ENCODE results near the gene TBC1D22A.

Gene TBC1D22A

GRCh38 chr22:47148956-47149728 lies 386.7 kb downstream of the TBC1D22A start:
- DNase-seq, result no peak

DNA sequence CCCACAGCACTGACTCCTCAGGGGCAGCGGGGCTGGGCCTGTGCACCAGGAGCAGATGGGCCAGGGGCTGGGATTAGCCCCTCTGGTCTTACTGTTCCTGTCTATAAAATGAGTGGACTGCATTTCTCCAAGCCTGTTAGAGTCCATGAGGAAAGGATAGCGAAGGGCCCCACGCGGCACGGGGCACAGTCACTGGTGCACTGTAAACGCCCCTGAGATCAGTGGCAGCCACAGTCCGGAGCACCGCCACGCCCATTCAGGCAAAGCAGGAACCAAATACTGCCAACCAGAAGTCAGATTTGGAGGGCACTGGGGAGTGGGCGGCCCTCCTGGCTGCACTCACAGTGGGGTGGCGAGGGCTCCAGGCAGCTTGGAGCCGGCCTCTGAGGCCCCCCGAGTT lies 387.5 kb downstream of the TBC1D22A start:
- DNase-seq, result no peak

- no peak for DNase-seq
Observed at GRCh38 chr22:47150426-47150825, 388.0 kb downstream of the TBC1D22A start.

GRCh38 chr22:47151064-47151463 lies 388.6 kb downstream of the TBC1D22A start:
- DNase-seq, result no peak

- DNase-seq, result no peak
Observed at GRCh38 chr22:47151490-47151889, 389.0 kb downstream of the TBC1D22A start.

GRCh38 chr22:47152236-47152635 lies 389.8 kb downstream of the TBC1D22A start:
- DNase-seq, result no peak

- DNase-seq, result no peak
Observed at GRCh38 chr22:47152938-47153337, 390.5 kb downstream of the TBC1D22A start.

DNA sequence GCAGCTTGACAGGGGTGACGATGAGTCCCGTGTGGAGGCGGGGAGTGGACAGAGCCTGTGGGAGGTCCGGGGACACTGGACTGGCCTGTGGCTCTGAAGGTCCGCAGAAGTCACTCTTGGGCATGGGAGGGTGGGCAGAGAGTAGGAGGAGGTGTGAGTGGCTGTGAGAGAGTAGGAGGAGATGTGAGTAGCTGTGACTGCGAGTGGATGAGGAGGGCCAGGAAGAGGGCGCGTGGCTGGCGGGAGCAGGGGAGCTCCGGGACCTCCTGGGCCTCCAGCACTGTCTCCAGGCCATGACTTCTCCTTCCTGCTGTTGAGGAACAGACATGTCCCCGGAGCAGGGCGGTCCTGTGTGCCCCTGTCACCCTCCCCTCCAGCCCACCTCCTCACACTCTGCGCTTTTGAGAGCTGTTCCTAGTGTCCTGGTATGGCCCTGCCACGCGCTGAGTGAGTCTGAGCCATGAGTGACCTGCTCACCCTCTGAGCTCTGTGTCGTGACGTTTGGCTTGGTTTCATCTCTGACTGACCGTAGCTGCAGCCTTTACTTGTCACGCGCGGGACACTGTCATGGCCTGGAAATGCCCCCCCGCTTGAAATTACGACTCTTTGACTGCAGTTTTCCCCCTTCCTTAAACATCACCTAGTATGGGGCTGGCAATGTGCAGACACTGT lies 391.5 kb downstream of the TBC1D22A start:
- no peak for DNase-seq

- no peak for DNase-seq
Observed at GRCh38 chr22:47154621-47155081, 392.2 kb downstream of the TBC1D22A start.

- DNase-seq, result no peak
Observed at GRCh38 chr22:47155131-47155885, 392.9 kb downstream of the TBC1D22A start.

DNA sequence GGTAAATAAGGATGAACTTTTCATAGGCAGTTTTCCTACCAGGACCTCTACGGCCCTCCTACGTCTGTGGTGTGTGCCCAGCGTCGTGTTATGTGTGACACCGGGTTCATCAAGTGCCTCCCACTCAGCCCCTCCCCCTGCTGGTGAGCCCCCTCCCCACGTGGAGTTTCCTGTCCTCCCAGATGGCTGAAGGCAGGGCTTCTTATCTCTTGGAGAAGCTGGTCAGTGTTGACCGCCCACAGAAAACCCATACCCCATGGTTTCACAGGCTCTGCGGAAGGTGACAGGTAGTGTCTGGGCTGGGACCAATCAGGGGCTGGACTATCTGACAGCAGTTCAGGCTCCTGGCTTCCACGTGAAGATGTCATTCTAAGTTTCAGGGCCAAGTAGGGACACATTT lies 393.5 kb downstream of the TBC1D22A start:
- no peak for DNase-seq

- DNase-seq, result no peak
Observed at GRCh38 chr22:47156352-47157092, 394.1 kb downstream of the TBC1D22A start.

DNA sequence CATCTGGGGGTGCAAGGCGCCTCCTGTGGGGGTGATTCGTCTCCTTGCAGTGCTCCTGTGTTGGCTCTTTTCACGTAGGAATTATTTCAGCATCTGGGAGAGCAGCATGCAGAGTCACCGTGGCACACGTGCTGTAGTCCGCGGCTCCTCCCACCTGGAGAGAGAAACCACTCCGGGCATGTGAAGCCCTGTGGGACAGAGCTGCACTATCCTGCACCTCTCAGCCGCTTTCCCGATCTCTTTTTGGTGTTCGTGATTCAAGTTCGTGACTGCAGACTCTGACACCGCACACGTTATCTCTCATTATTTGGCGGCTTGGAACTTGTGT lies 394.6 kb downstream of the TBC1D22A start:
- no peak for DNase-seq

- DNase-seq, result no peak
Observed at GRCh38 chr22:47157486-47158270, 395.2 kb downstream of the TBC1D22A start.

DNA sequence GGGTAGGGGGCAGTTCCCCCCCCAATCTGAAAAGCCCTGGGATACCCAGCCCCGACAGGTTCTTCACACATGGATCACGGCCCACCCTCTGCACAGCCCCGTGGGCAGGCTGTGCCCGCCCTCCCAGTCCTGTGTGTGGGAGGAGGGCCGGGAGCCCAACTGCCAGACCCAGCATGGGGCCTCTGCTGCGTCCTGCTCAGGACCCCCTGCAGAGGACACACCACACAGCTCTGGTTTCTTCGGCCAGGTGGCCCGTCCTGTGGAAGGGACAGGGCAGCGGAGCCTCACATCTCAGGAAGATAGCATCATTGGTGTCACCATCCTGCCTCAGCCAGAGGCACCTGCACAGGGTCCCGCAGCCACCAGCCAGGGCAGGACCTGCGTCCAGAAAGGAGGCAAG lies 396.0 kb downstream of the TBC1D22A start:
- no peak for DNase-seq

GRCh38 chr22:47159592-47159991 lies 397.1 kb downstream of the TBC1D22A start:
- DNase-seq, result no peak

DNA sequence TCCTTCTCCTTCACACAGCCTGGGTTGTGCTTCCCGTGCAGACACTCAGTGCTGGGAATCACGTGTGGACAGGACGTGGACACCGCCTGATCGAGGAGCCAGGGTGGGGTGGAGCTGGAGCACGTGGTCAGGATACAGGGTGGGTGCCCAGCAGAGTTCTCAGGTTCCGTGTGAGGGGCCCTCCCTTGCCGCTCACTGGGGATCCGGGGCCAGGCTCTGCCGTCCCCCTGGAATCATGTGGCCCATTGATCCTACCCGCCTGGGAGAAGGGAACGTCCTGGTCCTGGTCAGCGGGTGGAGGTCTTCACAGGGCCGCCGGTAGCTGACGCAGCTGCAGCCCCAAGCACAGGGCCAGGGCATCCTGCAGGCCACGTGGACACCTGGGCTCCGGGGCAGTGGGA lies 397.7 kb downstream of the TBC1D22A start:
- no peak for DNase-seq

DNA sequence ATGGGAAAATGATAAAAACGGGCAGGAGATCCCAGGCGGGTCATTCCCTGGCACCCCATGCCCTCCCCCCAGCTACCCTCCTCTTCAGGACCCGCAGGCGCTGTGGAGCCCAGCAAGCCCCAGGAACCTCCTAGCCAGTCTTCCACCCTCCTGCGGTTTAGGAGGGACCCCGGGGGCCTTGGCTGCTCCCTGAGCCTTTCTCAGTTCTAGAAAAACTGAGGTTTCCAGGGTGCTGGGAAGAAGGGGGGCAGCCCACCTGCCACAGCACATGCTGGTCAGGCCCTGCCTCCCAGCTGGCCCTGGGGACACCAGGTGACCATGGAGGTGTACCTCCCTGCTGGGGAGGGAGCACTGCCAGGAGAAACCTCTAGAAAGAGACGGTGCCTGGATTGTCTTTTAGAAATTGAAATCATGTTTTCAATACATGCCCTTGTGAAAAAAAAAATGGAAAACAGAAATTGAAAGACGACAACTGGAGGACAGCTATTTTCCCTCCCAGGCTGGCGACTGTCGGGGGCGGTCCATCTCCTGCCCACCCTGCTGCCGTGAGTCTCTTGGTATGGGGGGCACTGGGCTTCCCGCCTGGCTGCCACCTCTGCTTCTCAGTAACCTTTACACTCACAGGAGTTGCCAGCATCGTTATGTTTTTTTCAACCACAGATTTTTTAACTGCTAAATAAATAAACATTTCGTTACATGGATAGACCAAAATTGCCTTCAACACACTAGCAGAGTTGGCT lies 398.5 kb downstream of the TBC1D22A start:
- DNase-seq, result no peak

DNA sequence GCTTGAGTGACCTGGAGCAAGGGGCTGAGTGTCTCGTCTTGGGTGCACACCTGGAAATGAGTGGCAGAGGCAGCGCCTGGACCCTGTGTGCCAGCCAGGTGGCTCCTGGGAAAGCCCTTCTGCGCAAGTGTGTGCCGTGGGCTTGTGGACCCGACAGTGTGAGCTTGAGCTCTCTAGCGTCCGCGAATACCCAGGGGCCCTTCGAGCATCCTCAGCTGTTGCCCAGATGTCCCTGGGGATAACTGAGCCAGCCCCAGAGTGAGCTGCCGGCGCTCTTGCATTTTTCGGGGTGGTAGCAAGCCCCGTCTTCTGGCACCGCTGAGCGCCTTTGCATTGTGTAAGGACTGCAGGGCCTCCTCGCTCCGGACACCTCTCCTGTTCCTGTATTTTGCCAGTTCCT lies 399.2 kb downstream of the TBC1D22A start:
- DNase-seq, result no peak

- DNase-seq, result no peak
Observed at GRCh38 chr22:47162865-47163264, 400.4 kb downstream of the TBC1D22A start.

DNA sequence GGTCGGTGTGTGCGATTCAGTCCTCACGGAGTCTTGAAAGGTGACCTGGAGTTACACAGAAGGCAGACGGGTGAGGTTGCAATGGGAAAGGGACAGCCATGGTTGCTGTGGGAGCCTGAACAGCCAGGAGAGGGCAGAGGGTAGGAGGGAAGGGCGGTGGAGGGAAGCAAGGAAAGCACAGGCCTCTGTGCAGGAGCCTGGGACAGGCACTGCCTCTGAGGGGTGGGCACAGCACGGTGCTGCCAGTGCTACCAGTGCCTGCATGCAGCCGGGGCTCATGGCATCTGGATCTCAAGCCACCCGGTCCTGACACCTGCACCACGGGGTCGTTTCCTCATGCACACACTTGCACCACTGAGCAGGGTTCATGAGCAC lies 401.0 kb downstream of the TBC1D22A start:
- no peak for DNase-seq
